Measurements from ENCODE around the gene C13orf42. TPM values are rescaled to one million over a fixed set of nuclear protein-coding genes. Genes with fewer than 3 reads are reported as not detected.

Gene C13orf42
- total and polyA plus RNA-seq, 2 experiments from 2014 or later, result 9.4 to 96.5 TPM

GRCh38 chr13:51148952-51149573 lies 38.0 kb upstream of the C13orf42 start:
- Mint-ChIP-seq H3K9me3 (peaks cover 28% of the 10 kb centered on the region), H3K27ac (peak overlapping the region; percentile 96), H3K4me3 (no peak overlapping the region), H3K27me3 (ENCODE audit: insufficient read depth, low read depth, poor library complexity) (no peaks in the 10 kb centered on the region), H3K4me1 (peaks cover 63% of the 10 kb centered on the region), H3K36me3 (ENCODE audit: low read depth) (peaks cover 56% of the 10 kb centered on the region)
- Histone ChIP-seq H2AFZ (no peak overlapping the region), H3F3A (replicated peaks; ENCODE audit: low read depth) (no peaks in the 10 kb centered on the region; the same call in 1 of the 2 replicates), H3K36me3 (ENCODE audit: insufficient read depth) (peaks cover 8% of the 10 kb centered on the region), H3K4me3 (no peak overlapping the region; the same call in 1 of the 2 replicates), H4K20me1 (replicated peaks; ENCODE audit: insufficient read depth) (no peaks in the 10 kb centered on the region), H3K9me2 (ENCODE audit: insufficient read depth) (no peaks in the 10 kb centered on the region), H3K27ac (ENCODE audit: low read depth) (peak overlapping the region; percentile 84), H3K79me2 (replicated peaks; ENCODE audit: insufficient read depth) (no peaks in the 10 kb centered on the region), H3K4me1 (ENCODE audit: insufficient read depth) (peaks cover 57% of the 10 kb centered on the region), H3K27me3 (ENCODE audit: insufficient read depth) (no peaks in the 10 kb centered on the region), H3K4me2 (peak overlapping the region; percentile 20)
- peak; percentile 50 for ATAC-seq
- TF ChIP-seq ZNF462 (CRISPR knock-in tag; IDR thresholded peaks at IDR 0.05) (peak; percentile 80; the same call in 1 of the 2 replicates), NANOG (IDR thresholded peaks at IDR 0.05; ENCODE audit: borderline replicate concordance) (0 out of 2 replicates have a peak, but pooled peaks have one; percentile 6), CREB1 (CRISPR knock-in tag; IDR thresholded peaks at IDR 0.05; ENCODE audit: low read depth) (no peak), JUNB (IDR thresholded peaks at IDR 0.05; ENCODE audit: unreplicated experiment) (no peak), POLR2AphosphoS5 (IDR thresholded peaks at IDR 0.05; ENCODE audit: low read depth) (no peak), ZNF114 (CRISPR knock-in tag; IDR thresholded peaks at IDR 0.05) (0 out of 2 replicates have a peak, but pooled peaks have one; percentile 7), ETS1 (IDR thresholded peaks at IDR 0.05) (no peak), CTCF (conservative IDR thresholded peaks at IDR 0.05; ENCODE audit: low read depth in 2 of 2) (peak; percentile 77 to 88), STAT1 (IDR thresholded peaks at IDR 0.05; ENCODE audit: unreplicated experiment) (no peak)
- DNase-seq (ENCODE audit: low spot score), result peak; percentile 91

All from GM23338 (cell line).